ENCODE results near the gene FAM53C.

The FAM53C gene

DNA sequence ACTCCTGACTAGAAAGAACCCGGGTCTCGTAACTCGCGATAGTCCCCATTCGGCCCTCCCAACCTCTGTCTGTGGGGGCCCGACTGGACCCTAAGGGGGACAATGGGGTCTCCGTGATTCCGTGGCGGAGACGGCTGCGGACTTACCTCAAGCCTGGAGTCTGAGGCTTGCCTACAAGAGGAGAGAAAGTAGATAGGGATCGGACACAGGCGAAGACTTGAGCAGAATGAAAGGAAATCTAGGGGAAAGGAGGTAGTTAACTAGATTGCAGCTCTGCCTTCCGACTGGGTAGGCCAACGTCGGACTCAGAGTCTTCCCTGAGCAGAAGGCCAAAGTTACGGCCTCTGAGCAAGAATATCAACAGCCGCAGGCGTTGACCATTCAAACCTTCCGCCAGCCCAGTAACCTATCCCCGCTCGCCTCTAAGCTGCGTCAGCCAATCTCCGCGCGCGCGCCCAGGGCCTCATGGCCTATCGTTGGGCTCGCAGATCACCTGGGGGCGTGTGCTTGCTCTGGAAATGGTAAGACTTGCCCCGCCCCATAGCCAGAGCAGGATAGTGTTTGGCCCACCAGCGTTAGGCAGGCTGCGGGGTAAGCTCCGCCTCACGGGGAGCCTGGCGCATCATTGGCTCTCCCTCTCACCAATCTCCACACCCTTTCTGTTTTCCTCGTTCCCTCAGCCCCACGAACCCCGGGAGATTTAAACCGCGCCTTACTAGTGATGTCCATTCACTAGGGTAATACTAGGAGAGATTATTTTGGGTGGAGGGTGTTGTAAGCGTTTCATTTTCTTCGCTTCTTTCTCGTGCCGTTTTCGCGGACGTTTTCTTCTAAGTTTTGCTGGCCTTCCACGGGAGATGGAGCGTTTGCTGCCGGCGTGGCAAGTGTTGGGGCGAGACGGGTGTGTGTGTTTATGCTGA lies 6.4 kb upstream of the FAM53C start, which contains the start of gene CDC25C:
Gene CDC25C, minus strand, starts transcription at position 356 of the 920 bp plus-strand sequence. CDS start 624 bp downstream, outside the sequence.
- TF ChIP-seq ZC3H10 (CRISPR knock-in tag; IDR thresholded peaks at IDR 0.05) (no peak), RARB (CRISPR knock-in tag; IDR thresholded peaks at IDR 0.05) (no peak), ZNF565 (CRISPR knock-in tag; conservative IDR thresholded peaks at IDR 0.05; ENCODE audit: low read depth) (no peak), ZFP30 (CRISPR knock-in tag; IDR thresholded peaks at IDR 0.05) (no peak), GLIS3 (CRISPR knock-in tag; IDR thresholded peaks at IDR 0.05) (no peak), SNAI2 (CRISPR knock-in tag; IDR thresholded peaks at IDR 0.05) (no peak), CSDC2 (CRISPR knock-in tag; IDR thresholded peaks at IDR 0.05) (no peak), OSR1 (CRISPR knock-in tag; IDR thresholded peaks at IDR 0.05) (no peak), TOX (CRISPR knock-in tag; IDR thresholded peaks at IDR 0.05; ENCODE audit: borderline replicate concordance) (no peak), ZNF70 (CRISPR knock-in tag; IDR thresholded peaks at IDR 0.05) (no peak), ZFP3 (CRISPR knock-in tag; IDR thresholded peaks at IDR 0.05) (no peak), PPARA (CRISPR knock-in tag; IDR thresholded peaks at IDR 0.05; ENCODE audit: borderline replicate concordance) (no peak), ISL1 (CRISPR knock-in tag; IDR thresholded peaks at IDR 0.05) (no peak), BACH2 (CRISPR knock-in tag; IDR thresholded peaks at IDR 0.05; ENCODE audit: borderline replicate concordance) (no peak), ESRRG (CRISPR knock-in tag; IDR thresholded peaks at IDR 0.05) (no peak)
- TF ChIP-seq, protein P1, sequence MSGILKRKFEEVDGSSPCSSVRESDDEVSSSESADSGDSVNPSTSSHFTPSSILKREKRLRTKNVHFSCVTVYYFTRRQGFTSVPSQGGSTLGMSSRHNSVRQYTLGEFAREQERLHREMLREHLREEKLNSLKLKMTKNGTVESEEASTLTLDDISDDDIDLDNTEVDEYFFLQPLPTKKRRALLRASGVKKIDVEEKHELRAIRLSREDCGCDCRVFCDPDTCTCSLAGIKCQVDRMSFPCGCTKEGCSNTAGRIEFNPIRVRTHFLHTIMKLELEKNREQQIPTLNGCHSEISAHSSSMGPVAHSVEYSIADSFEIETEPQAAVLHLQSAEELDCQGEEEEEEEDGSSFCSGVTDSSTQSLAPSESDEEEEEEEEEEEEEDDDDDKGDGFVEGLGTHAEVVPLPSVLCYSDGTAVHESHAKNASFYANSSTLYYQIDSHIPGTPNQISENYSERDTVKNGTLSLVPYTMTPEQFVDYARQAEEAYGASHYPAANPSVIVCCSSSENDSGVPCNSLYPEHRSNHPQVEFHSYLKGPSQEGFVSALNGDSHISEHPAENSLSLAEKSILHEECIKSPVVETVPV (CRISPR knock-in tag; IDR thresholded peaks at IDR 0.05): no peak
- TF ChIP-seq, protein P2, sequence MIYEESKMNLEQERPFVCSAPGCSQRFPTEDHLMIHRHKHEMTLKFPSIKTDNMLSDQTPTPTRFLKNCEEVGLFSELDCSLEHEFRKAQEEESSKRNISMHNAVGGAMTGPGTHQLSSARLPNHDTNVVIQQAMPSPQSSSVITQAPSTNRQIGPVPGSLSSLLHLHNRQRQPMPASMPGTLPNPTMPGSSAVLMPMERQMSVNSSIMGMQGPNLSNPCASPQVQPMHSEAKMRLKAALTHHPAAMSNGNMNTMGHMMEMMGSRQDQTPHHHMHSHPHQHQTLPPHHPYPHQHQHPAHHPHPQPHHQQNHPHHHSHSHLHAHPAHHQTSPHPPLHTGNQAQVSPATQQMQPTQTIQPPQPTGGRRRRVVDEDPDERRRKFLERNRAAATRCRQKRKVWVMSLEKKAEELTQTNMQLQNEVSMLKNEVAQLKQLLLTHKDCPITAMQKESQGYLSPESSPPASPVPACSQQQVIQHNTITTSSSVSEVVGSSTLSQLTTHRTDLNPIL (CRISPR knock-in tag; IDR thresholded peaks at IDR 0.05; ENCODE audit: low read depth): no peak
- TF ChIP-seq, protein P3, sequence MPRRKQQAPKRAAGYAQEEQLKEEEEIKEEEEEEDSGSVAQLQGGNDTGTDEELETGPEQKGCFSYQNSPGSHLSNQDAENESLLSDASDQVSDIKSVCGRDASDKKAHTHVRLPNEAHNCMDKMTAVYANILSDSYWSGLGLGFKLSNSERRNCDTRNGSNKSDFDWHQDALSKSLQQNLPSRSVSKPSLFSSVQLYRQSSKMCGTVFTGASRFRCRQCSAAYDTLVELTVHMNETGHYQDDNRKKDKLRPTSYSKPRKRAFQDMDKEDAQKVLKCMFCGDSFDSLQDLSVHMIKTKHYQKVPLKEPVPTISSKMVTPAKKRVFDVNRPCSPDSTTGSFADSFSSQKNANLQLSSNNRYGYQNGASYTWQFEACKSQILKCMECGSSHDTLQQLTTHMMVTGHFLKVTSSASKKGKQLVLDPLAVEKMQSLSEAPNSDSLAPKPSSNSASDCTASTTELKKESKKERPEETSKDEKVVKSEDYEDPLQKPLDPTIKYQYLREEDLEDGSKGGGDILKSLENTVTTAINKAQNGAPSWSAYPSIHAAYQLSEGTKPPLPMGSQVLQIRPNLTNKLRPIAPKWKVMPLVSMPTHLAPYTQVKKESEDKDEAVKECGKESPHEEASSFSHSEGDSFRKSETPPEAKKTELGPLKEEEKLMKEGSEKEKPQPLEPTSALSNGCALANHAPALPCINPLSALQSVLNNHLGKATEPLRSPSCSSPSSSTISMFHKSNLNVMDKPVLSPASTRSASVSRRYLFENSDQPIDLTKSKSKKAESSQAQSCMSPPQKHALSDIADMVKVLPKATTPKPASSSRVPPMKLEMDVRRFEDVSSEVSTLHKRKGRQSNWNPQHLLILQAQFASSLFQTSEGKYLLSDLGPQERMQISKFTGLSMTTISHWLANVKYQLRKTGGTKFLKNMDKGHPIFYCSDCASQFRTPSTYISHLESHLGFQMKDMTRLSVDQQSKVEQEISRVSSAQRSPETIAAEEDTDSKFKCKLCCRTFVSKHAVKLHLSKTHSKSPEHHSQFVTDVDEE (CRISPR knock-in tag; IDR thresholded peaks at IDR 0.05): no peak
- TF ChIP-seq, protein P4, sequence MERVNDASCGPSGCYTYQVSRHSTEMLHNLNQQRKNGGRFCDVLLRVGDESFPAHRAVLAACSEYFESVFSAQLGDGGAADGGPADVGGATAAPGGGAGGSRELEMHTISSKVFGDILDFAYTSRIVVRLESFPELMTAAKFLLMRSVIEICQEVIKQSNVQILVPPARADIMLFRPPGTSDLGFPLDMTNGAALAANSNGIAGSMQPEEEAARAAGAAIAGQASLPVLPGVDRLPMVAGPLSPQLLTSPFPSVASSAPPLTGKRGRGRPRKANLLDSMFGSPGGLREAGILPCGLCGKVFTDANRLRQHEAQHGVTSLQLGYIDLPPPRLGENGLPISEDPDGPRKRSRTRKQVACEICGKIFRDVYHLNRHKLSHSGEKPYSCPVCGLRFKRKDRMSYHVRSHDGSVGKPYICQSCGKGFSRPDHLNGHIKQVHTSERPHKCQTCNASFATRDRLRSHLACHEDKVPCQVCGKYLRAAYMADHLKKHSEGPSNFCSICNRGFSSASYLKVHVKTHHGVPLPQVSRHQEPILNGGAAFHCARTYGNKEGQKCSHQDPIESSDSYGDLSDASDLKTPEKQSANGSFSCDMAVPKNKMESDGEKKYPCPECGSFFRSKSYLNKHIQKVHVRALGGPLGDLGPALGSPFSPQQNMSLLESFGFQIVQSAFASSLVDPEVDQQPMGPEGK (CRISPR knock-in tag; IDR thresholded peaks at IDR 0.05; ENCODE audit: borderline replicate concordance): no peak
- peak; percentile 100 for ATAC-seq

DNA sequence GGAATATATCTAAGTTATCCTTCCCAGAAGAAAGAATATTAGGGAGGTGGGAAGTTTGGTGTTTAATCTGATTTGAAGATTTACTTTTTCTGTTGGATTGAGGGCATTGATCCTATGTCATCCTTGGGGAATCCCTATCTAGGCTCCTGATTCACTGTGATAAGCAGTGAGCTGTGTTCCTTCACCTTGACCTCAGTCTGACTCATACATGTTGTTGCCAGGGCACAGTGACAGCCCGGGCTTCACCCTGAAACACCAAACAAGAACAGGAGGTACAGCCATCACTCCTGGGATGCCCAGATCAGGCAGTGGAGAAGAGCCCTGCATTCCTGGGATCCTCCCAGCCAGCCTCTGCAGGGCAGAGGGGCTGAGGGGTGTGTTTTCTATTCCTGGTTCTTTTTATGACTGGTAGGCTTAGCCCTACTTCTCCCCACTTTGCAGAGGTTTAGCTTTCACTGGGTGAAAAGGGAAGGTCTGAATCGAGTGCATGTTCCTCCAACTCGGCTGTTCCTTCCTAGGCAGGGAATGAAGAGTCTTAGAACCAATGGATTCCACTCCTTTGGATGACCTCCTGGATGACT lies 3.1 kb upstream of the FAM53C start:
- no peak for ATAC-seq

More for the DNA sequence above, 3.1 kb upstream of the FAM53C start:
- TF ChIP-seq TOX (CRISPR knock-in tag; IDR thresholded peaks at IDR 0.05; ENCODE audit: borderline replicate concordance) (no peak), PPARA (CRISPR knock-in tag; IDR thresholded peaks at IDR 0.05; ENCODE audit: borderline replicate concordance) (no peak), ZC3H10 (CRISPR knock-in tag; IDR thresholded peaks at IDR 0.05) (no peak), ZNF8 (CRISPR knock-in tag; IDR thresholded peaks at IDR 0.05) (no peak), TCF4 (CRISPR knock-in tag; IDR thresholded peaks at IDR 0.05; ENCODE audit: borderline replicate concordance) (no peak), RARB (CRISPR knock-in tag; IDR thresholded peaks at IDR 0.05) (no peak), ZFP30 (CRISPR knock-in tag; IDR thresholded peaks at IDR 0.05) (no peak), OSR1 (CRISPR knock-in tag; IDR thresholded peaks at IDR 0.05) (no peak)
- TF ChIP-seq, protein P2 (CRISPR knock-in tag; IDR thresholded peaks at IDR 0.05; ENCODE audit: low read depth): no peak

All from SK-N-SH treated with all-trans-retinoic acid at 6 μM for 48 hours (cell line).